ENCODE results near the gene KIF12. TPM values are rescaled to one million over a fixed set of nuclear protein-coding genes. Genes with fewer than 3 reads are reported as not detected.

The KIF12 gene
- total and polyA plus RNA-seq, 2 of the 8 experiments (the other 6 are each of a cell fraction or from before 2014, with no cell fraction given), result 2.9 to 3.9 TPM

GRCh38 chr9:114091711-114092110 lies 7.4 kb downstream of the KIF12 start:
- no peak overlapping the region for H3K14ac ChIP-seq (ENCODE audit: insufficient read length)
- no peak overlapping the region for H3K18ac ChIP-seq (ENCODE audit: extremely low read depth, low read length)
- H3K36me3 ChIP-seq (ENCODE audit: control insufficient read depth in 2 of 4, insufficient read depth in 4 of 4, low read length in 3 of 4), result no peaks in the 10 kb centered on the region
- H3K4me1 ChIP-seq (replicated peaks in 1 of 4; ENCODE audit: control insufficient read depth in 3 of 4, insufficient read depth in 4 of 4, low read length in 3 of 4), result no peaks in the 10 kb centered on the region; a peak in 1 of 7 replicates
- DNase-seq (ENCODE audit: low read depth in 1 of 2, low spot score in 2 of 2), result no peak
- no peak overlapping the region for H3K56ac ChIP-seq (replicated peaks; ENCODE audit: insufficient read length, low read depth, low read length)
- no peaks in the 10 kb centered on the region for H3K9me3 ChIP-seq (ENCODE audit: insufficient read depth in 2 of 2, low read depth in 1 of 2, low read length in 1 of 2)
- no peak overlapping the region for H3K23ac ChIP-seq (ENCODE audit: insufficient read length)
- ChIA-PET POLR2A (ENCODE audit: partially characterized antibody) (no interaction called here), CTCF (ENCODE audit: partially characterized antibody) (interaction anchor here (0.8 to 2.0 kb wide), 5 partner anchors 8 to 199 kb away, joined by 3 to 15 read pairs (median 5); no protein-coding TSS in a partner anchor)
- FAIRE-seq, result no peak
- no peak overlapping the region for H3K4me3 ChIP-seq (ENCODE audit: extremely low read depth in 1 of 4, insufficient read depth in 2 of 4, low read depth in 3 of 4, low read length in 4 of 4)
- no peak overlapping the region for H4K91ac ChIP-seq (replicated peaks; ENCODE audit: insufficient read length, low read length)
- no peak overlapping the region for H2BK12ac ChIP-seq (ENCODE audit: low read depth, low read length)
- no peak overlapping the region for H3K4me2 ChIP-seq (ENCODE audit: insufficient read depth in 1 of 2, low read depth in 2 of 2, low read length in 2 of 2)
- no peak overlapping the region for H4K5ac ChIP-seq (ENCODE audit: insufficient read length, low read depth, low read length)
- H2BK120ac ChIP-seq (replicated peaks; ENCODE audit: low read depth, low read length), result no peak overlapping the region
- H3K79me1 ChIP-seq (ENCODE audit: low read depth, low read length), result no peaks in the 10 kb centered on the region
- WGBS, 2 experiments (ENCODE audit: extremely low coverage in 1 of 2, insufficient coverage in 1 of 2, insufficient read length in 1 of 2, insufficient replicate concordance in 2 of 2, low coverage in 1 of 2, low lambda C conversion rate in 2 of 2, missing lambda C conversion rate in 1 of 2), result 85% methylated on average over 8 of the region's 8 CpGs; no CpG with 5 or more reads in 1 of the 2 experiments
- H2BK5ac ChIP-seq (ENCODE audit: low read depth, low read length), result no peak overlapping the region
- H2AFZ ChIP-seq (ENCODE audit: low read length), result no peak overlapping the region
- no peaks in the 10 kb centered on the region for H3K79me2 ChIP-seq (ENCODE audit: control insufficient read depth in 1 of 2, insufficient read depth in 2 of 2, low read length in 2 of 2)
- H4K8ac ChIP-seq (ENCODE audit: extremely low read depth, insufficient read depth, low read length), result no peak overlapping the region
- H4K20me1 ChIP-seq (replicated peaks in 1 of 2; ENCODE audit: control insufficient read depth in 1 of 2, insufficient read depth in 2 of 2, low read length in 2 of 2), result no peaks in the 10 kb centered on the region
- peaks cover 0 to 3% (median 0%) of the 10 kb centered on the region in 4 experiments; a peak in 1 of 7 replicates for H3K27me3 ChIP-seq (replicated peaks in 1 of 4; ENCODE audit: control insufficient read depth in 3 of 4, extremely low read depth in 1 of 4, insufficient read depth in 3 of 4, low read length in 3 of 4)
- no peak overlapping the region for H3K27ac ChIP-seq (ENCODE audit: low read depth, low read length)
- no peak overlapping the region for H3K9ac ChIP-seq (replicated peaks in 1 of 4; ENCODE audit: extremely low read depth in 1 of 4, low read depth in 3 of 4, low read length in 3 of 4)
- no peak overlapping the region for H3K4ac ChIP-seq (replicated peaks; ENCODE audit: insufficient read length, low read depth, low read length)
- H2BK15ac ChIP-seq (ENCODE audit: low read length), result no peak overlapping the region
- H3K23me2 ChIP-seq (ENCODE audit: low read depth, low read length), result no peaks in the 10 kb centered on the region
- no peak overlapping the region for H2BK20ac ChIP-seq (ENCODE audit: low read length)
- H2AK5ac ChIP-seq (ENCODE audit: low read depth, low read length), result no peak overlapping the region
- TF ChIP-seq CBX8 (IDR thresholded peaks at IDR 0.05; ENCODE audit: borderline replicate concordance, low read depth, low read length) (no peak), SUZ12 (IDR thresholded peaks at IDR 0.05; ENCODE audit: low read length) (no peak), JUN (IDR thresholded peaks at IDR 0.05; ENCODE audit: low read depth, low read length) (no peak), EZH2 (IDR thresholded peaks at IDR 0.05; ENCODE audit: low read depth, low read length, severe bottlenecking) (no peak), SP1 (IDR thresholded peaks at IDR 0.05; ENCODE audit: low read depth, low read length) (no peak)
- TF ChIP-seq, protein P1, sequence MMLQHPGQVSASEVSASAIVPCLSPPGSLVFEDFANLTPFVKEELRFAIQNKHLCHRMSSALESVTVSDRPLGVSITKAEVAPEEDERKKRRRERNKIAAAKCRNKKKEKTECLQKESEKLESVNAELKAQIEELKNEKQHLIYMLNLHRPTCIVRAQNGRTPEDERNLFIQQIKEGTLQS (IDR thresholded peaks at IDR 0.05; ENCODE audit: insufficient read depth, low read depth, low read length), result no peak

Measured in H1 (cell line).